SK-N-MC (cell line): ENCODE results near the gene IPO11.

Experiments
- EZH2 ChIP-seq: fragments of 200-600 bp; sonication (generic); IDR thresholded peaks from one replicate; pipeline ENCODE4 v1.6.1; 2017; ENCODE audit warnings: antibody characterized with exemption
- FOXP2 ChIP-seq: optimal IDR thresholded peaks from 2 replicates; pipeline ENCODE3; 2011; ENCODE audit warnings: mild to moderate bottlenecking, moderate library complexity; ENCODE audit not compliant: insufficient read depth; ENCODE audit errors: extremely low read length, control extremely low read depth
- POLR2AphosphoS5 ChIP-seq: IDR thresholded peaks from 2 replicates; pipeline ENCODE4 v1.6.1; 2012; ENCODE audit warnings: mild to moderate bottlenecking, low read depth, low read length, borderline replicate concordance

DNA sequence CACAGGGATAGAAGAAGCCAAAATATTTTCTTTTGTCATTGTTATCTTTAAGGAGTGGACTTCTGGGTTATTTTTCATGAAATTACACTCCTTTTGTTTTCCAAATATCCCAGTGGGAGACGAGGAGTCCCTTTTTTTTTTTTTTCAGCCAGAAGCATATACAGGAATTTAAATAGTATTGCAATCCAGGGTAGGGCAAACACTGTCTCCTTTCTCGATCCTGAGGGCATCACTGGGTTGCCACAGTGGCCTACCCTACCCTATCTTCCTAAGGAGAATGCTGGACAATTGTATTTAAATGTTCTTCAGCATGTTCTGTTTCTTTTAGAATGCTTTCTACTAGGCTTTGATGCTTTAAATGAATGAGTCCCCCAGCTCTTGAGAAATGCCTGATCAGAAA lies 214.0 kb downstream of the IPO11 start:
- TF ChIP-seq EZH2 (no peak), POLR2AphosphoS5 (no peak), FOXP2 (no peak)
